Endometrial microvascular endothelial cells (primary cell): ENCODE results near the gene CHST11. TPM values are rescaled to one million over a fixed set of nuclear protein-coding genes. Genes with fewer than 3 reads are reported as not detected.

Experiments used
- in situ Hi-C: cut with HindIII; loops from 2 replicates; pipeline ENCODE4 v1.10.0; 2017; ENCODE audit warnings: low sequenced_read_pairs, low pct_unique_long_range_greater_than_20kb; ENCODE audit errors: inconsistent ontology term
- total RNA-seq: library from RNA; depleted of rRNA; stranded (reverse); fragments of >200 nt; gene quantifications from one replicate; pipeline ENCODE4 v1.2.3, GENCODE V29; 2015; ENCODE audit errors: inconsistent ontology term

CHST11 gene
- total RNA-seq, 1 donor from 2014 or later: 4.2 TPM

DNA sequence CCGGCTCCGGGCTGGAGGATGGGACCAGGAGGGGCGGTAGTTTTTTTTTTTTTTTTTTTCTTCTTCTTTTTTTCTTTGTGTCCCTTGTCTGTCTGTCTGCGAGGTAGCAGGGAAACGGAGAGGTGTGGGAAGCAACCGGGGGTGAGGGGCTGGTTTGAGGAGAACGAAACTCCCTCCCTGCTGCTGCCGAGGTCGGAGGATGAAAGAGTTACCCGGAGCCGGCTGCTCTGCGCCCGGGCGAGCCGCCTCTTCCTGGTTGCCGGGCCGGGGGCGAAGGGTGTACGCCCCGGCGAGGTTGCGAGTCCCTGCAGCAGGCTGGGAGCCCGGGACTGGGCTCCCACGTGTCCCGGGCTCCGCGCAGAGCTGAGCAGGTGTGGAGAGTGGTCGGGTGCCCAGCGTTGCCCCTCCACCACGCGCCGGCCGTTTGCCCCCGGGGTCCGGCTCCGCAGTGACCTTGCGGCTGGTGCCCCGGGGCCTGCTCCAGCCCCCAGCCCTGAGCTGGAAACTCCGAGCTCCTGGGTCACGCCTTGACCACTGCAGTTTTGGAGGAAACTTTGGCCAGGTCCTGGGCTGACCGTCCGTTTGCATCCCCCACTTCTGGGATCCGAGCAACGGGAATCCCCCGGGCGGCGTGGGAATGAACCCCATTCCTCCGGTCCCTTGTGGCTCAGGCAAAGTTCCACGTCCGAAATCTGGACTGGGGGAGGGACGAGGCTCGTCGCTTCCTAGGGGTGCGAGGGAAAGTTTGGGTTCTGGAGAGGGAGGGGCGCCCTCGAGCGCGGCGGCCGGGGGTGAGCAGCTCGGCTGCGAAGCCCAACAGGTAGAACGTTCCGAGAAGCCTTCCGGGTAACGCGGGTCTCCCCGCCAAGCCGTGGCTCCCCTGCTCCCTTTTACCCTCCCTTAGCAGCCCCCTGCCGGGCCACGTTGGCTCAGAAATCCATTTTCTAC is 1.3 kb downstream of the CHST11 start:
- in situ Hi-C loops: no loop called here

DNA sequence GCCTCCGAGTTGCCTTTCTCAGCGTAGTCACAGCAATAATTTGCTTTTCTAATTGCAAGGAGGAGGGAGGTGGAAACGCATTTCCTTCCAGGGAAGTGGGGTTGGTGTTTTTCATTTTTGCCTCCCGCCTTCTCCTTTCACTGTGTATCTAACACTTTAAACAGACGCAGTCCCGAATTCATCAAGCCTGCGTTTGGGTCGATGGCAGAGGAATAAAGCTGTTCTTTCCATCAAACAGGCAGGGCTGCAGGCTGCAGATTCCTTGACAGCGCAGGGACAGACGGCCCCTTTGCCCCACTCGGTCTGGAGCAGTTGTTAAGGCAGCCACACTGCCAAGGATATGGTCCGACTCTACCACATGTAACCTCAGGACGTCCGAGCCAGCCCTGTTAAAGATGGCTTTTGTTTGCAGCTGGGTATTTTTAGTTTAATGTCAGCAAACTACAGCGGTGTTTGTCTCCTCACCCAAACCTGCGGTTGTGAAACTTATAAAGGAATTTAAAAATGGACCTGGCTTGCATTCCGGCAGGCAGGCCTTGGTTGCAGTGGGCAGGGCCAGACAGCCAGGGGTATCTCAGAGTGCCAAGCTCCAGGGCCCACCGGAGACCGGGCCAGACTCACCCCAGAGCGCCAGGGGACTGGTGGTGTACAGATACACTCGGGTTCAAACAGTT is 2.1 kb downstream of the CHST11 start:
- in situ Hi-C loops: no loop called here

DNA sequence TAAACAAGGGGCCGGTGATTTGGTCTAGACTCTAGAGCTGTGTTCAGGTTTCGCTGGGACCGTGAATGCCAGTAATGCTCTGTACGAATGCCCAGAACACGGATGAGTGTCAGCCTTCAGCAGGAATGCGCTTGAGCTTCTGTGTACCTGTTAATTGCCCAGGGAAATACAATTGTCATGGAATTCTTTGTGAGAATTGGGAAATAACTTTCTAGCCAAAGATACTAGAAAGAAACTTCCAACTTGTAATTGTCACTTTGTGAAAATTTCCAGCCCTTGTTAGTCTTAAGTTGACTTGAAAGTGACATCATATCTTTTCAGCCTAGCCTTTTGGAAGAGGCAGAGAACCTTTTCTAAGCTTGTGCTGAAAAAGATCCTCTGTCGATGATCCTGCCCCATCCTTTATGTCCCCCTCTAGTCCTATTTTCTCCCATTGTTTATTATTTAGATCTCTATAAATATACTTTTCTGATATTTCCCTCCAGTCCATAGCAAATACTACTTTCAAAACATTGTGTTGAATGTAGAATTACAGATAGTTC is 2.7 kb downstream of the CHST11 start:
- in situ Hi-C loops: no loop called here

DNA sequence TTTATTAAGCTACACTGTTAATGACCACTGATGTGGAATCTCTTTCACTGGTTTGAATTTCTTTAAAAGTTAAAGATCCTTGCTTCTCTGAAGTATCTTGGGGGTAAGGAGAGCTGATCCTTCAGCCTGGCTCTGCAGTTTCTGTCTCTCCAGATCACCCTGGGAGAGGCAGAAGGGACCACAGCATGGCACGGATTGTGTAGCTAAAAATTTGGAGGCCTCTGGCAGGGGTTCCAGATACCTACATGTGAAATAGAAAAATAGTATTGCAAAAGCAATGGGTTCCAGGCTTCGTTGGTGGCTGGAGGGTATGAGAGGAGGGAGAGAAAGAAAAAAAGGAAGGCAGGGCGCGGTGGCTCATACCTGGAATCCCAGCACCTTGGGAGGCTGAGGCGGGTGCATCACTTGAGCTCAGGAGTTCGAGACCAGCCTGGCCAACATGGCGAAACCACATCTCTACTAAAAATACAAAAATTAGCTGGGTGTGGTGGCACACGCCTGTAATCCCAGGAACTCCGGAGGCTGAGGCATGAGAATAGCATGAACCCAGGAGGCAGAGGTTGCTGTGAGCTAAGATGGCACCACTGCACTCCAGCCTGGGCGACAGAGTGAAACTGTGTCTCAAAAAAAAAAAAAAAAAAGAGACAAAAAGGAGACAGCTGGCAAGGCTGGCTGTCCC is 3.4 kb downstream of the CHST11 start:
- in situ Hi-C loops: no loop called here

DNA sequence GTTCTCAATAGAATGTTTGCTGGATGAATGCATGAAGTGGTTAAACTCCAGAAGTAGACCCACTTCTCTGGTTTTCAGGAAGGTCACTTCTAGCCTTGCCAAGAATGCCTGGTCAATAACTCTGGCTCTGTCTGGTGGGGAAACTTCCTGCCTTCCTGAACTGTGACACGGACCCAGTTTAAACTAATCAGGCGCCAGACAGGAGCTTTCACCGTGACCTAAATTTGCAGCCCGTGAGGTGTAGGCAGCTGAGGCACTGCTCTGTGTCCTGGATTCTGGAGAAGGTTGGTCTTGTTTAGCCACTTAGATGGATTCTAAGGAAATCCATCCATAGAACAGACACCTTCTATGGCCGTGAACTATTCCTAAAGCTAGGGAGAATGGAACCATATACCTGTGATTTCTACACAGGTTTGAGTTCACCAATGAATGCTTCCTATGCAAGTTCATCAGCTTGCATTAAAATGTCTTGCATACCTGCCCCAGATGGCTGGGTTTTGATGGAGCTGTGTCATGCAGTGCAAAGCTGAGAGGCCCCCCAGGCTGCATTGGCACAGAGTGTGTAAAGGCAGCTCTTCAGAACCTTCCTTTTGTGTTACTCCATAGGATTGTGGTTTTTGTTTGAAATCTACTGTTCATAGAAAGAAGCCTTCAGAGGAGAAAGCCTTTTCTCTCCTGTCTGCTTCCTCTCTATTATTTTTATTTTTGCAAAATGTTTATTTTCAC is 4.4 kb downstream of the CHST11 start:
- in situ Hi-C loops: no loop called here

DNA sequence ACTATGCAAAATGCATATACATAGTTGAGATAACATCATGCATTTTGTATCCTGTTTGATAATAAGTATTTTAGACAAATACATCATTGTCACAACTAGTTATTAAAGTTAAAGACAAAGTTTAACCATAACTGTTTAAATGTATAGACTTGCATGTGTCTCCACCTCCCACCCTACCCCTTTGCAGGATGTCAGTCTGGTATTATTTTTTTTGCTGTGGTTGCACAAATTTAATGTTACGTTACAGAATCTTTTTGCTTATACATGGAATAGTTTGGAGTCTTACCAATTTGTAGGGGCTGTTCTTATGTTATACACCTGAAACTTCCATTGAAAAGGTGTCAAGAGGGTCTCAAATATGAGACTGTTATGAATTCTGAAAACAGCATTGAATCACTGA is 5.6 kb downstream of the CHST11 start:
- in situ Hi-C loops: no loop called here

DNA sequence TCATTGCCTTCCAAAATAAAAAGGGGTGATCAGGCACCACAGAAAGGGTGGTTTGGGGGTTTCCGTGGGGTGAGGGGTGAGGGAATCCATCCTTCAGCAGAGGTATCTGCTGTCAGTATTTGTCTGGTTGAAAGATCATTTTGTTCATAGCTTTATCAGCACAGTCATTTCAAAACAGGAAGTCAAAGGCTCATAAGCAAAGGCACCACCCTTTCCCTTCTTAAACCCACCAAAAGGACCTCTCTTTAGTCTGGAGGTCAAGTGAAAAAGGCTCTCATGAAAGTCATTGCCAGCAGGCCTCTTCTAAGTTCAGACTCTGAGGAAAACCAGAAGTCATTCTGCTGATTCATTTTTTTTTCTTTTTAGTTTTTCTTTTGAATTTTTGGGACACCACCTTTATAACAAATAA is 6.2 kb downstream of the CHST11 start:
- in situ Hi-C loops: no loop called here

DNA sequence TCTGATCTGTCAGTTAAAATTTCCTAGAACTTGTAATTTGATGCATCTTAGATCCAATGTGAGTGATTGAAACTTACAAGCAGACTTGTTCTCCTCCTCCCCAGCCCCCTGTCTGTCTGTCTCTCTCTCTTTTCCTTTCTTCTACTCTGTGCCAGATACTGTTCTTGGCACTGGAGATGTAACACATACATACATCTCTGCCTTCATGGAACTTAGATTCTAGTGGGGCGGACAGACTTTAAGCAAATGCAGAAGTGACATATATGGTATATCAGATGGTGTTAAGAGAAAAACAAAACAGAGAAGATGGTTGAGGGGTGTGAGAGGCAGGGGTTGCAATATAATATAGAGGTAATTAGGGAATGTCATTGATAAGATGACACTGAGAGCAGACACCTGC is 6.6 kb downstream of the CHST11 start:
- in situ Hi-C loops: no loop called here

DNA sequence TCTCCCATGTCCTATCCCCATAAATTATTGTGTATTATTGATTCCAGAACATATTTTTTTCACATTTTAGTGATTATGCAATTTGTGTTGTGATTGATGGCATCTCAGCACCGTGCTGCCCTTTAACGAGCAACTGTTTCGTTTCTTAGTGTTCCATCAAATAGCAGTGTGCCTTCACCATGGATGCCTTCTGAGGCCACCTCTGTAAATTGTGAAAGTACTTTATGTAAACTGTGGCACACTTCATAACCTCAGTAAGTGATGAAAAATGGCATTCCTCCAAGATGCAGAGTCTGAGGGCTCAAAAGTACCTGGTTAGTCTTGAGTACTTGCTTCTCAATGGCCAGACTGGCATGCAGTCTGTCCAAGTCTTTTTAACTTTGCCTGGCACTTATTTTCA is 8.2 kb downstream of the CHST11 start:
- in situ Hi-C loops: no loop called here

DNA sequence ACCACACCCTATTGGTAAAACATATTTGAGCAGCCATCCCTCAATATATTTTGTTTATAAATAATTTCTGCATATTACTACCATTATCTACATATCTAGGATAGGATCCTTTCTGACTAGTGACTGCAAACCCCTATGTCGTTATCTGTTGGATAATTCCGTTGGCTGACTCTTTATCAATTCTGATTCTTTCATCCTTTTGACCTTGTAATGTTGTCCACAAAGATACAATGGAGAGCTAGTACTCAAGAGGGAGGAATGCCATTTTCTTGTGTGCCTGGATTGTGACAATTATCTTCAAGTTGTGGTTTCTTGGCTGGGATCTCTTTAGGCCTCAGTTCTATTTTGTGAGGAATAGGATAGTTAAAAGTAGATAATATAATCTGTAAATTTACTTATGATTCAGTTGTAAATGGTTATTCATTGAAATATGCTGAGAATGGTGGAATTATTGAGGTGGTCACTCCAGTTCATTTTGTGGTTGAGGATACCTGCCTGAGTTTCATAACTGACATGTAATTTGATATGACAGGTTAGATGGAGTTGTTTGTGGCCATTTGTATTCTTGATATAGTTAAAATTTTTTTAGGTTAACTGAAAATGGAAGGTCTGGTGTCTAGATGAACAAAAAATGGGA is 10.1 kb downstream of the CHST11 start:
- in situ Hi-C loops: no loop called here

DNA sequence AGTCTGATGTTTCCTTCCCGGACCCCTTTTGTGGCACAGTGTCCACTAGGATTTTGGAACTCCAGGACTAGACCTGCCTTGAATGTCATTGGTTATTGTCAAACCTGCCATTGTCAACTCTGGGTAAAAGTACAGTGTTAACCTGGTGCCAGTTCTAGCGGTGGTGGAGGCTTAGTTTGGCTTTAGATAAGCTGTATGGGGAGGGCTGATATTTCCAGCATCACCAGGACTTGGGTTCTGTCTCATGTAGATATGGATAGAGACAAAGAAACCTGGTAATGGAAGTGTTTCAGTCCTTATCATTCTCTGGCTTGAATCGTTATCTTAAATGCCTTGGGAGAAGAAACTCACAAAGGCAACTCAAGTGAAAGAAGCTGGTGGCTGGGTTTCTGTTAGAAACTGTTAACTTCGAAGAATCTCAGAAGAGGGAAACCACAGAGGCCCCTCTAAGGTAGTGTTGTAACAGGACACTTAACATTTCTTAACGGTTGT is 10.6 kb downstream of the CHST11 start:
- in situ Hi-C loops: no loop called here

DNA sequence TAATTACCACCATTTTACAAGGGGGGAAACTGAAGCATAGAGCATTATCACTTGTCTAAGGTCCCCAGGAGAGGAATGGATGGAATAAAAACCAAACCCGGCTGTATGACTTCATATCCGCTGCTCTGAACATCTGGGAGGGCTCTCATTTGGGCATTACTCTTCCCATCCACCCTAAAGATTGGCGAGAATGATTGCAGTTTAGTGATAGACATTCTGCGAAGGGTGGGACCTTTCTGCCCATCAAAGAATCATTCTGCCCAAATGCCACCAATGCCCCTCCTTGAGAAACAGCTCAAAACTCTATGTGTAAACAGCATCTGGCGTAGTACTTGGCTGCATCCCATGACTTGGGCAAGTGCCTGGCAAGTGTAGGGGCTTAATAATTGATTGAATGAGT is 11.6 kb downstream of the CHST11 start:
- in situ Hi-C loops: no loop called here

DNA sequence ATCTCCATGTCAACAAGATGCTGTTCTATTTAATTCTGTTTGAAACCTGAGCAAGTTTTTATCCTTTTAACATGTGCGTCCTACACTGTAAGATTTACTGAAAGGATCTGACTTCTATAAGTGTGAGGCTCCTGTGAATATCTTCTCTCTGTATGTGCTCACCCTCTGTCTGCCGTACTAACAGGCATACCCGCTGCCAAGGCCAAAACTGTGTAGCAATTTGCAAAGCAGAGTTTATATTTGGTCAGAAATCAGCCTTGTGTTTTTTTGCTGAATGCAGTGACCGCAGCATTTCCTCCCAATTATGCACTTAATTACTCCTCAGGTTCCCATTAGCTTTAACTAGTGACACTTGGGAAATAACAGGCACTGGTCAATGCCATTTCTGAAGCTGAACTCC is 12.3 kb downstream of the CHST11 start:
- in situ Hi-C loops: no loop called here

DNA sequence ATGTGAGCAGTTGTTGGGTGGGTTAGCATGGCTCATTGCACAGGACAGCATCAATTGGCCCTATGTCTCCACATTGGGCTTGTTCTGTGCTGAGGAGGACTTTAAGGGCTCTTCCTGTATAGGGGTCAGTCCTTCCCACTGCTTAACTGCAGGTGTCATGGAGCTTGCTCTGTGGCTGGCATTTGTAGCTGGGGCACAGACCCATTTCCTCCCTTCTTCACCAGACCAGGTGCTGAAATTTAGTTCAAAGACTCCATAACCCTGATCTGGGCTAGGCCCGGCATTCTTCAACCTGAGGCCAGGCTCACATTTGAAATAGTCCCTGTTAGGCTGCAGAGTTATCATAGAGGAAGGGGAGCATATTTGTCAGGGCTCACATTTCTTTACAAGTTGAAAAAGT is 12.8 kb downstream of the CHST11 start:
- in situ Hi-C loops: no loop called here

DNA sequence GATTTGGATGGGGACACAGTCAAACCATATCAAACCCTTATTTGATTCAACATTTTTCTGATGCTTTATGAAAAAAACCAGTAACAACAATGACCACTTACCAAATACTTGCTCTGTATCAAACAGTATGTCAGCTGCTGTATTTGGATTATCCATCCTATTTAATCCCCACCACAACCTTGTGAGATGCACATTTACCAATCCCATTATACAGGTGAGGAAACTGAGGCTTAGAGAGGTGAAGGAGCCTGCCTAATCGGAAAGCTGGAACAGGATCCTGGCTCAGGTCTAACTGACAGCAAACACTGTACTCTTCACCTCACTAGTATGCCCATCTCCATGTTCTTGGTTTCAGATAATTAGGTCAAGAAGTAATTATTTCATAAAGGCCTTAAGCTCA is 13.8 kb downstream of the CHST11 start:
- in situ Hi-C loops: no loop called here

DNA sequence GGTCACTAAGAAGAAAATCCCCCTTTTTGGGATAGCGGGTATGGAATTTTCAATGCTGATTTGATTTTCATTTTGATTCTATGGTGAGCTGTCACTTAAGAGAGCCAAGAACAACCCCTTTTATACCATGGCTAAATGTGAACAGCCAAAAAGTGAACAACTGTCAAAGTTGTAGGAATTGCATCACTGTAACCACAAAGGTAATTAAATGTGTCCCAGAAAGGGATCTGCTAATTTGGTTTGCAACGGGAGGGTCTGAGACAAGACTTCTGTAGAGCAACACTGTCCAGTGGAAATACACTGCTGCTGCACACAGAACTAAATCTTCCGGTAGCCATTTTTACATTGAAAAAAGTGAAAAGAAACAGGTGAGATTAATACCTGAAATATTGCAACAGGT is 14.6 kb downstream of the CHST11 start:
- in situ Hi-C loops: no loop called here

DNA sequence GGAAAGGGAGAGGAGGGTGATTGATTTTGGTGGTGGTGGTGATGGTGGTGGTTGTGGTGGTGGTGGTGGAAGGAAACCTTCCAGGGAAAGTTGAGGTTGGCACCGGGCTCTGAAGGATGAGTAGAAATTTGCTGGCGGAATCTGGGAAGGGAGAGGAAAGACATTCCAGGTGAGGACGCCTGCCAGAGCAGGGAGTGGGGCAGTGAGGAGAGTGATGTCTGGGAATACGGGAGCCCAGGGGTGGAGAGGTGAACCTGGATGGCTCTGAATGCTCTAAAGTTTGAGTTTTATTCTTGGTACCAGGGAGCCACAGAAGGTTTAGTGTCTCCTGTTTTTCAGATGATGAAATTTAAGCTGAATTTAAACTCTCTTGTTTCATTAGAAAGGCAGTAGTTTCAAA is 16.0 kb downstream of the CHST11 start:
- in situ Hi-C loops: no loop called here

DNA sequence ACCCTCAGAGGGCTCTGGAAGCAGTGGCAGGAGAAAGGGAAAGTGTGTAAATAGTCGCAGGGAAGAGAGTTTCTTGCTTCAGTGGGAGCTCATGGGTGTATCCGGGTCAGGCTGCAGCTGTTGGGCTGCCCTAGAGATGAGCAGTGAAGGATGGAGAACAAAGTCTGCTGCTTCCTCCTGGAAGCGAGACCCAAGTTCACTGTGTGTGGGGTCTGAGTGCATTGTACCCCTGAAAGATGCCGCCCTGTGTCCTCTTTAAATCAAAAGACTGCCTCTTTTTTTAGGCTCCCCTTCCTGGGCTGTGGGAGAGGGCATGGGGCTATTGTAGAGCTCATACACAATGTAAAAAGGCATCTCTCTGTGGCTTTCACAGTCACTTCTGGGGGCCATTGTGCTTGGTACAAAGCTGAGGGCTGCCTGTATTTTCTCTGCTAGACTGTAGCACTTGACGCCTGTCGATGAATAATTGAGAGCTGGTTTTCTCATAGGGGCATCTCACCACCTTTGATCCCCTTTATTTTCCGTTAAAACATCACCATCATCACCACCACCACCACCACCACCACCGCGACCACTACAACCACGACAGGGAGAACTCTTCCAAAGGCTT is 16.7 kb downstream of the CHST11 start:
- in situ Hi-C loops: no loop called here
